K562 (cell line): ENCODE results near the gene FAM89B. TPM values are rescaled to one million over a fixed set of nuclear protein-coding genes. Genes with fewer than 3 reads are reported as not detected.

Experiments used
- ATF7 ChIP-seq: fragments of 450-650 bp; IDR thresholded peaks from 2 replicates; pipeline ENCODE4 v1.7.1; 2014; ENCODE audit warnings: mild to moderate bottlenecking, moderate library complexity
- FOXK2 ChIP-seq, 2 experiments: fragments of 450-650 bp; IDR thresholded peaks in 1 of 2; conservative IDR thresholded peaks in 1 of 2; 2 replicates each; pipeline ENCODE4 v1.6.1; 2016; ENCODE audit warnings: low read depth in 2 of 2, mild to moderate bottlenecking in 1 of 2
- FOXO4 ChIP-seq: fragments of 450-650 bp; formaldehyde crosslinking; IDR thresholded peaks from 2 replicates; pipeline ENCODE4 v1.4.0; 2020; ENCODE audit warnings: mild to moderate bottlenecking, moderate library complexity
- NR0B1 ChIP-seq: fragments of 450-650 bp; IDR thresholded peaks from one replicate; pipeline ENCODE4 v1.6.1; 2018; ENCODE audit warnings: mild to moderate bottlenecking, moderate library complexity; ENCODE audit not compliant: partially characterized antibody
- NR4A1 ChIP-seq, 2 experiments: fragments of 250-450 bp in 1 of 2; fragments of 450-650 bp in 1 of 2; sonication (Bioruptor Pico) in 1 of 2; IDR thresholded peaks; 2 replicates each; pipeline versions ENCODE4 v1.4.0 to v1.6.1; 2016 to 2020; ENCODE audit warnings: mild to moderate bottlenecking in 2 of 2, missing compliant biosample characterization in 1 of 2, missing genetic modification characterization in 1 of 2, moderate library complexity in 1 of 2
- PCBP1 ChIP-seq: fragments of 200-400 bp; formaldehyde crosslinking; IDR thresholded peaks from 2 replicates; pipeline ENCODE4 v1.6.1; 2018; ENCODE audit warnings: mild to moderate bottlenecking, low read depth, low read length; ENCODE audit not compliant: poor library complexity, severe bottlenecking
- POLR2G ChIP-seq: fragments of 200-400 bp; formaldehyde crosslinking; IDR thresholded peaks from 2 replicates; pipeline ENCODE4 v1.6.1; 2017; ENCODE audit warnings: low read depth, mild to moderate bottlenecking, antibody characterized with exemption, low read length, moderate library complexity
- RBM14 ChIP-seq: fragments of 200-400 bp; formaldehyde crosslinking; IDR thresholded peaks from 2 replicates; pipeline ENCODE4 v1.6.1; 2018; ENCODE audit warnings: low read depth, mild to moderate bottlenecking, low read length, moderate library complexity, borderline replicate concordance; ENCODE audit not compliant: insufficient read depth
- SLC30A9 ChIP-seq: fragments of 250-450 bp; sonication (Bioruptor Pico); IDR thresholded peaks from 2 replicates; pipeline ENCODE4 v1.8.0; 2022; ENCODE audit warnings: mild to moderate bottlenecking, moderate library complexity
- SMAD4 ChIP-seq: fragments of 250-450 bp; sonication (Bioruptor Pico); conservative IDR thresholded peaks from 2 replicates; pipeline ENCODE4 v1.8.0; 2021; ENCODE audit warnings: inconsistent platforms, mild to moderate bottlenecking, moderate library complexity
- VEZF1 ChIP-seq: fragments of 200-800 bp; sonication (Bioruptor generic); IDR thresholded peaks from 2 replicates; pipeline ENCODE4 v1.6.1; 2017; ENCODE audit warnings: missing genetic modification characterization, missing compliant biosample characterization
- ZFP1 ChIP-seq: fragments of 450-650 bp; formaldehyde crosslinking; IDR thresholded peaks from 2 replicates; pipeline ENCODE4 v1.4.0; 2020; ENCODE audit warnings: mild to moderate bottlenecking, mixed read lengths
- ZNF384 ChIP-seq: IDR thresholded peaks from 2 replicates; pipeline ENCODE4 v1.6.1; 2012; ENCODE audit warnings: low read depth, low read length, improper control_type of control experiment
- polyA plus RNA-seq, 8 experiments: library from polyadenylated mRNA; depleted of rRNA in 4 of 8; stranded (reverse) in 5 of 8; unstranded in 3 of 8; fragments of >200 nt; fragmentation: Nextera tagmentation in 2 of 8; fragmentation: Illumina TruSeq in 1 of 8; extraction: Ambion mirVana in 2 of 8; extraction: Trizol in 1 of 8; gene quantifications; 2 replicates each; pipeline versions ENCODE4 v1.2.1 to v1.2.3, GENCODE V29; 2011 to 2014; ENCODE audit warnings: inconsistent platforms in 1 of 8, missing spikeins in 1 of 8
- total RNA-seq, 7 experiments: library from RNA; depleted of rRNA in 6 of 7; stranded (reverse); fragments of >200 nt in 6 of 7; fragmentation: Illumina TruSeq in 2 of 7; extraction: Trizol in 2 of 7; gene quantifications; 2 replicates each; pipeline versions ENCODE4 v1.2.1 to v1.2.3, GENCODE V29; 2011 to 2021; ENCODE audit warnings: low replicate concordance in 1 of 7
- TF ChIP-seq, protein P1 (sequence below), 3 experiments: IDR thresholded peaks in 2 of 3; conservative IDR thresholded peaks in 1 of 3; 2 replicates each; pipeline ENCODE4 v1.5.1; 2011 to 2012; ENCODE audit warnings: low read length in 3 of 3, mild to moderate bottlenecking in 3 of 3, control low read depth in 2 of 3, improper control_type of control experiment in 1 of 3, inconsistent platforms in 1 of 3, low read depth in 1 of 3, mixed read lengths in 1 of 3, moderate library complexity in 1 of 3; ENCODE audit not compliant: insufficient read depth in 2 of 3

Gene FAM89B
- total and polyA plus RNA-seq, 9 of the 15 experiments (the other 6 are each of a cell fraction or from before 2014, with no cell fraction given) = 0.32 to 27.6 (median 11.9) TPM

- no peak for TF ChIP-seq FOXO4
- no peak for TF ChIP-seq NR0B1
- no peak for TF ChIP-seq NR4A1 (CRISPR knock-in tag; IDR thresholded peaks at IDR 0.05)
- no peak for TF ChIP-seq NR4A1 (tag; IDR thresholded peaks at IDR 0.05)
- TF ChIP-seq SMAD4 (CRISPR knock-in tag) = peak; percentile 59; the same call in 1 of the 2 replicates
- TF ChIP-seq FOXK2 (conservative IDR thresholded peaks at IDR 0.05 in 1 of 2, IDR thresholded peaks at IDR 0.05 in 1 of 2; ENCODE audit: low read depth in 2 of 2) = no peak
- TF ChIP-seq, protein P1, sequence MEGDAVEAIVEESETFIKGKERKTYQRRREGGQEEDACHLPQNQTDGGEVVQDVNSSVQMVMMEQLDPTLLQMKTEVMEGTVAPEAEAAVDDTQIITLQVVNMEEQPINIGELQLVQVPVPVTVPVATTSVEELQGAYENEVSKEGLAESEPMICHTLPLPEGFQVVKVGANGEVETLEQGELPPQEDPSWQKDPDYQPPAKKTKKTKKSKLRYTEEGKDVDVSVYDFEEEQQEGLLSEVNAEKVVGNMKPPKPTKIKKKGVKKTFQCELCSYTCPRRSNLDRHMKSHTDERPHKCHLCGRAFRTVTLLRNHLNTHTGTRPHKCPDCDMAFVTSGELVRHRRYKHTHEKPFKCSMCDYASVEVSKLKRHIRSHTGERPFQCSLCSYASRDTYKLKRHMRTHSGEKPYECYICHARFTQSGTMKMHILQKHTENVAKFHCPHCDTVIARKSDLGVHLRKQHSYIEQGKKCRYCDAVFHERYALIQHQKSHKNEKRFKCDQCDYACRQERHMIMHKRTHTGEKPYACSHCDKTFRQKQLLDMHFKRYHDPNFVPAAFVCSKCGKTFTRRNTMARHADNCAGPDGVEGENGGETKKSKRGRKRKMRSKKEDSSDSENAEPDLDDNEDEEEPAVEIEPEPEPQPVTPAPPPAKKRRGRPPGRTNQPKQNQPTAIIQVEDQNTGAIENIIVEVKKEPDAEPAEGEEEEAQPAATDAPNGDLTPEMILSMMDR (IDR thresholded peaks at IDR 0.05 in 2 of 3, conservative IDR thresholded peaks at IDR 0.05 in 1 of 3; ENCODE audit: insufficient read depth in 2 of 3, low read depth in 1 of 3, low read length in 3 of 3) = peak in 1 of 3 experiments; percentile 2; a peak in 2 of 6 replicates
- peak; percentile 86 for TF ChIP-seq POLR2G
- TF ChIP-seq SLC30A9 = no peak
- peak; percentile 54 for TF ChIP-seq PCBP1
- no peak for TF ChIP-seq RBM14
- TF ChIP-seq ZFP1 (CRISPR knock-in tag) = no peak
- peak; percentile 94 for TF ChIP-seq ZNF384
- TF ChIP-seq VEZF1 (CRISPR knock-in tag) = peak; percentile 88
- TF ChIP-seq ATF7 = 0 out of 2 replicates have a peak, but pooled peaks have one; percentile 6
Measured at GRCh38 chr11:65558002-65558929, 14.1 kb upstream of the FAM89B start, which contains the start of gene LTBP3 (continued).
